T-helper 22 cell (primary cell): ENCODE measurements around the gene ENPP6.
"Not testable (repeated sequence)": the region's sequence is repeated elsewhere in the genome, so short reads cannot be mapped to it uniquely, and the experiment has no call there.

Experiments used
- DNase-seq: peaks from one replicate; pipeline ENCODE4 v3.0.0-alpha.2; 2020; ENCODE audit warnings: low read depth

ENPP6 gene

GRCh38 chr4:184148738-184149637 lies 68.7 kb downstream of the ENPP6 start:
- no peak for DNase-seq

GRCh38 chr4:184147858-184148737 lies 69.6 kb downstream of the ENPP6 start:
- DNase-seq = no peak

GRCh38 chr4:184146951-184147350 lies 70.7 kb downstream of the ENPP6 start:
- no peak for DNase-seq

GRCh38 chr4:184145596-184145995 lies 72.1 kb downstream of the ENPP6 start:
- DNase-seq = no peak

- DNase-seq = no peak
Measured at GRCh38 chr4:184143770-184144564, 73.7 kb downstream of the ENPP6 start.

GRCh38 chr4:184142121-184143000 lies 75.3 kb downstream of the ENPP6 start:
- no peak for DNase-seq

- DNase-seq = not testable (repeated sequence)
Measured at GRCh38 chr4:184140901-184141300, 76.8 kb downstream of the ENPP6 start.

- no peak for DNase-seq
Measured at GRCh38 chr4:184136525-184136924, 81.1 kb downstream of the ENPP6 start.

GRCh38 chr4:184126800-184127199 lies 90.9 kb downstream of the ENPP6 start:
- no peak for DNase-seq

GRCh38 chr4:184122631-184123408 lies 94.9 kb downstream of the ENPP6 start:
- DNase-seq = no peak

- DNase-seq = no peak
Measured at GRCh38 chr4:184120549-184121127, 97.0 kb downstream of the ENPP6 start.

GRCh38 chr4:184117662-184118199 lies 99.9 kb downstream of the ENPP6 start:
- DNase-seq = no peak

GRCh38 chr4:184115399-184115798 lies 102.3 kb downstream of the ENPP6 start:
- no peak for DNase-seq

- no peak for DNase-seq
Measured at GRCh38 chr4:184114431-184114830, 103.2 kb downstream of the ENPP6 start.

- no peak for DNase-seq
Measured at GRCh38 chr4:184112006-184112550, 105.6 kb downstream of the ENPP6 start.

GRCh38 chr4:184111233-184111832 lies 106.3 kb downstream of the ENPP6 start:
- DNase-seq = no peak

- DNase-seq = no peak
Measured at GRCh38 chr4:184110452-184111224, 107.0 kb downstream of the ENPP6 start.

GRCh38 chr4:184108006-184108501 lies 109.6 kb downstream of the ENPP6 start:
- no peak for DNase-seq
